NCI-H1694 treated with DMSO at 0.1 percent for 48 hours (cell line): ENCODE measurements around the gene ALKAL2.

Experiments
- DNase-seq: peaks from one replicate; lab custom pipeline; 2025; lab: John Stamatoyannopoulos, UW

The ALKAL2 gene

DNA sequence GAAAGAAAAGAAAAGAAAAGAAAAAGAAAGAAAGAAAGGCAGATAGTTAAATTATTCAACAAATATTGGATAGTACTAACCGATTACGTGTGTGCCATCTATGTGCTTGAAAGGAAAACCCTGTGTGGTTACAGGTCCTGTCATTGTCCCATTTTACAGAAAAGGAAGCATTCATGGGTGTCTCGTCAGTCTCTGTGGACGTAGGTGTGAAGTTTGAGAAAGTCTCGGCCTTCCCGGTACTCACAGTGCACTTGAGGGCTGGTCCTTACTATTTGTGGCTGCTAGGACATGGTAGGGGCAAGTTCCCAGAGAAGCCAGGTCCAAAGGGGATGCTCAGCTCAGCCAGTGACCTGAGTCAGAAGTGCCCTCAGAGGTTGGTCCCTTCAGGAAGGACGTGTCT lies 43.3 kb downstream of the ALKAL2 start:
- DNase-seq, result no peak

DNA sequence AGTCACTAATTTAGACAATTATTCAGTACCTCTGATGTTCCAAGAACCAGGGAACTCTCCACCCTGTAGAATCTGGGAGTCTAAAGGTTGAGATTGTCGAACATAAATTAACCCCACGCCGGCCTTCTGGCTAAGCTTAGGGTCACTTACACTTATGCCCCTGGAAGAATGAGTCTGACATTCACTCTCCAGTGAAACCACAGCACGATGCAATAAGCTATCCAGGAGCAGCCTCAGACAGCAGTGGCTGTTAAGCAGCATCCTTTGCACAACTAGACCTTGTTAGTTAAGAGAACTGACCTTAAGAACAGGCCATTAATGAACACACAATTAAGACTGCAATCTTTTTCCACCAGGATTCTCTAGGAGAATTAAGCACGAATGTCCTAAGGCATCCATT lies 49.0 kb downstream of the ALKAL2 start:
- no peak for DNase-seq

DNA sequence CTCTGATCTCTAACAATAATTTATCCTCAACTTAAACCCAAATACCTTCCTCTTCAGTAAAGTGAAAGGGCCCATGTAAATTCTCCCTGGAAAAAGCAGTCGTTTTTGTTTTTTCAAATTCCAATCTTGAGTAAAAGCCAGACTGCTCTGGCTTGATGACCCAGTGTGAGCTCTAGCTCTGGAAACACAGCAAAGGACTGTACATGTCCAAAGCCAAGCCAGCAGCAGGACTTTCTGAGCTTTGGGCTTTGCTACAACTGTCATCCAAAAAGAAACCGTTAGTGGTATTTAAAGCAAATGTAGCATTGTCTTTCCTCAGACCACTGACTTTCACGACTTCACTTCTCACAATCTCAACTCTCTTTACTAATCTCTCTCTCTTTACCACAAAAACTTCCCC lies 49.5 kb downstream of the ALKAL2 start:
- DNase-seq, result no peak

DNA sequence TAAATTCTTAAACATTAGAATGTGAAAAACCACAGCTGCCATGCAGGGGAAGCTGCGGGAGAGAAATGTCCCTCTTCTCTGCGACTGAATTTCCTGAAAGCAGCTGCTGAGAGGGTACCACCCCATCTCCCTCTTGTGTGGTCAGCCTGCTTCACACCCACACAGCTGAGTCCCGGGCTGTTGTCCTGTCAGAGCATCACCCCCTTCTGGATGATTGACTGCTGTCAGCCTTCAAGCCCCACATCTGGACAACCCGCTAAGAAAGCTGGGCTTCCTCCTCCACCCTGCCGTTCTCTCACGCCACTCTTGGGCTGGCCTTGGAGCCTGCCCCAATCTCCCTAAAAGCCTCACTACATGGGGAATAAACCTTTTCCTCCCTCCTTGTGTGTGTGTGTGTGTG lies 50.0 kb downstream of the ALKAL2 start:
- no peak for DNase-seq

GRCh38 chr2:236993-237539 lies 50.8 kb downstream of the ALKAL2 start:
- no peak for DNase-seq

DNA sequence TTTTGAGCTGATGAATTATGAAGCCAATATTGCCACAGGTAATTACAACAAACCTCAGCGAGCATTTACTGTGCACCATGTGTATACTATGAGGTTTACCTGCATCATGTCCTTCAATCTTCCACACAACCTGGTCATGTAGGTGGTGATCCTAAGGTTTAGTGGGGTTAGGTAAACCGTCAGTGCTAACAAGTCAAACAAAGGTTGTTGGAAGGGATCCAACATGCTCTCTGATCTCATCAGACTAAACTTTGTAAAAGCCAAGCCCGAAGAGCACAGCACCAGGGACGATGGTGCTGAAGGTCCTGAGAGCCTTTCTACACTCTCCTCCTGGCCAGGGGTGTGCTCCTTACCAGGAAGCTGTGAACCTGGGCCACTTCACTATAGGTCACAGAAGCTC lies 53.5 kb downstream of the ALKAL2 start:
- no peak for DNase-seq

- no peak for DNase-seq
These were observed 54.9 kb downstream of the ALKAL2 start for GRCh38 chr2:233030-233429.

DNA sequence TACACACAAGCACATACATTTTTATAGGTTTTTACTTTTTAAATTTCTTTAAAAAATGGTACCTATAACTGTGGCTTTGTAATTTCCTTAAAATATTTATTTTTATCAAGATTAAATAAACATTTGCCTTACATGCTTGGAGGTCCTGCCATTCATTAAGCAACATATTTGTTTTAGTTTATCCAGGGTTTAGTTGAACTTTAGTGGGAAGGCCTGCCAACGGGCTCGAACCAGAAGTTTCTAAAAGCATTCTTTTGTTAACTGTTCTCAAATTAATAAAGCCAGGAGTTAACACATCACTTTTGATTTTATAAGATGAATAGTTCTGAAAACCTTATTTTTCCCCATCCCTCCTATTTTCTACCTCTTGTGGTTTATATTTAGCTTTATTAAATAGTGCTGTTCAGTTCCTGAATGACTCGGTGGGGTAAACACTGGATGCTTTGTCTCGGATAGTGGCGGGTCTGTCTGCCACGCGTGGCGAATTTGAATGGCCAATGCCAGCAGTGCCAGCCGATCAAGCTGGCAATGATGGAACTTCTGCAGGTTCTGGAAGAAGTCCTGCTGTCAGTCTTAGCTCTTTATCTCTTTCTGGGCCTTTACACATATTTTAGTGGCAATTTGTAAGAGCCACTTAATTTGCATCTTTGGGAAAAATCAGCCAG lies 56.2 kb downstream of the ALKAL2 start:
- no peak for DNase-seq
